Measurements from ENCODE around the gene GPR161.

GPR161 gene

DNA sequence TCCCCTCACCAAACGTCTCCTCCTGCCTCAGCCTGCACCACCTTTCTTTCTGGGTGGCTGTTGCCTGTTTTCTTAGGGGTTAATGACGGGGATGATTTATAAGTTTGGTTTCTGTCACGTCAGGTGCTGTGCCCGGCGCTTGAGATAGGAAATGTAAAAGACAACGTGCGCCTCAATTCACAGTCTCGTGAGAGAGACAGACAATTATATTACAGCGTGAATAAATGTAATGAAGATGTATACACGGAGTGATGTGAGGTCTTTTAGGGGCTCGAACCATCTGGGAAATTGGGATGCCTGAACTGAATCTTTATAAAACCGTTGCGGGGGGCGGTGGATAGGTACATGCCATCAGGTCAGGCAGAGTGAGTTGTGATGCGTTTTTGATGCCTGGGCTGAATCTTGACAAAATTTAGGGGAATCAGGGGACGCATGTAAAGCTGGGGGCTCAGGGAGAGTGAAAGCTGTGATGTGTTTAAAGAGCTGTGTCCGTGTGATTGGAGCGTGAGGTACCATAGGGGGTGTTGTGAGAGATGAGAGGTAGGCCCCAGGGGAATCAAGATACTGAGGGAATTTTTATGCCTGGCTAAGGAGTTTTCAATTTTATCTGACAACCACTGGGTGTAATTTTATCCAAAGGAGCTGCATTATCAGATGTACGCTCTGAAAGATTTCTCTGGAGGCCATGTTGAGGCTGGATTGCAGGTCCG lies 42.9 kb upstream of the GPR161 start:
- peak overlapping the region; percentile 78 for H3K27ac ChIP-seq (ENCODE audit: low read depth, low read length, poor library complexity, severe bottlenecking)
- H3K9me2 ChIP-seq (ENCODE audit: low read depth, low read length), result no peaks in the 10 kb centered on the region
- peaks cover 8% of the 10 kb centered on the region for H3K36me3 ChIP-seq (ENCODE audit: insufficient read depth, low read length)
- no peaks in the 10 kb centered on the region for H3F3A ChIP-seq (ENCODE audit: insufficient read depth, low read length)
- H3K4me2 ChIP-seq (ENCODE audit: low read length), result peak overlapping the region; percentile 95
- no peaks in the 10 kb centered on the region for H3K27me3 ChIP-seq (ENCODE audit: insufficient read depth, low read length)
- no peaks in the 10 kb centered on the region for H4K20me1 ChIP-seq (ENCODE audit: insufficient read depth, low read length)
- H3K4me3 ChIP-seq (ENCODE audit: low read depth, low read length, poor library complexity, severe bottlenecking), result peak overlapping the region; percentile 72
- H3K9me3 ChIP-seq (ENCODE audit: low read length), result no peaks in the 10 kb centered on the region
- H3K79me2 ChIP-seq (ENCODE audit: insufficient read depth, low read length), result peaks cover 45% of the 10 kb centered on the region
- no peak for TF ChIP-seq EZH2 (IDR thresholded peaks at IDR 0.05; ENCODE audit: borderline replicate concordance, low read length)
- TF ChIP-seq, protein P1, sequence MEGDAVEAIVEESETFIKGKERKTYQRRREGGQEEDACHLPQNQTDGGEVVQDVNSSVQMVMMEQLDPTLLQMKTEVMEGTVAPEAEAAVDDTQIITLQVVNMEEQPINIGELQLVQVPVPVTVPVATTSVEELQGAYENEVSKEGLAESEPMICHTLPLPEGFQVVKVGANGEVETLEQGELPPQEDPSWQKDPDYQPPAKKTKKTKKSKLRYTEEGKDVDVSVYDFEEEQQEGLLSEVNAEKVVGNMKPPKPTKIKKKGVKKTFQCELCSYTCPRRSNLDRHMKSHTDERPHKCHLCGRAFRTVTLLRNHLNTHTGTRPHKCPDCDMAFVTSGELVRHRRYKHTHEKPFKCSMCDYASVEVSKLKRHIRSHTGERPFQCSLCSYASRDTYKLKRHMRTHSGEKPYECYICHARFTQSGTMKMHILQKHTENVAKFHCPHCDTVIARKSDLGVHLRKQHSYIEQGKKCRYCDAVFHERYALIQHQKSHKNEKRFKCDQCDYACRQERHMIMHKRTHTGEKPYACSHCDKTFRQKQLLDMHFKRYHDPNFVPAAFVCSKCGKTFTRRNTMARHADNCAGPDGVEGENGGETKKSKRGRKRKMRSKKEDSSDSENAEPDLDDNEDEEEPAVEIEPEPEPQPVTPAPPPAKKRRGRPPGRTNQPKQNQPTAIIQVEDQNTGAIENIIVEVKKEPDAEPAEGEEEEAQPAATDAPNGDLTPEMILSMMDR (IDR thresholded peaks at IDR 0.05; ENCODE audit: low read length), result no peak
- H3K9ac ChIP-seq (ENCODE audit: low read length), result peak overlapping the region; percentile 90
- peaks cover 14% of the 10 kb centered on the region for H3K4me1 ChIP-seq (ENCODE audit: insufficient read depth, low read length, severe bottlenecking)
- no peak overlapping the region; the same call in none of the 2 replicates for H2AFZ ChIP-seq (ENCODE audit: low read length)

DNA sequence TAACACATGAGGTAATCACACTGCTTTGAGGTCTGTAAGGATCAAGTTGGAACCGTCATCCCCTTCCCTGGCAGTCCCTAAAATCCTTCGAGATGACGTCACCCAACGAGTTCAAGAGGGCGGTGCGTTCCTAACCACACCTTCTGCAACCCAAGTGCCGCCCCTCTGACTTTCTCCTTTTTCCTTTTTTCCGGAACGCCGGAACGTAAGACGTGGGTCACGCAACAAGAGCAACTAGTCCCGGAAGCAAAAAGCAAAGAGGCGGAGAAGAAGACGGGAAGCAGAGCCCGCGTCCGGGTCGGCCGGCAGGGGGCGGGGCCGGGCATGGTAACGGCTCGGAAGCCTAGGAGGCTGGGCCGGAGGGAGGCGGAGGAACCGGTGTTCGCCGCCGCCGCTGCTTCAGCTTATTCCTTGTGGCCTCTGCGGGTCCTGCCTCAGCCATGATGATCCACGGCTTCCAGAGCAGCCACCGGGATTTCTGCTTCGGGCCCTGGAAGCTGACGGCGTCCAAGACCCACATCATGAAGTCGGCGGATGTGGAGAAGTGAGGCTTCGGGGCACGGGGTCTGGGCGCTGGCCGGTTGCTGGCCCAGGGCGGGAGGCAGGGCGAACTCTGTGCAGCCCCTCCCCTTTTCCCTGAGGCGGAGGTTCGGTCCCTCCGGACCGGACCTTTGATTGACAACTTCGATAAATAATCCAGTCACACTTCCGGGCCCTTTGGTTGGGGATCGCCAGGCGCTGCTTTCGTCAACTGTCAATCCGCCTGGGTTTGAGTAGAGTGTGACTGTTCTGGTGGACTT lies 42.1 kb upstream of the GPR161 start, which contains the start of gene TIPRL:
TSS of gene TIPRL (plus strand) at position 325 of the 800 bp plus-strand sequence. CDS start at position 441, 116 bp downstream.
- Histone ChIP-seq H3K36me3 (ENCODE audit: insufficient read depth, low read length) (peaks cover 3% of the 10 kb centered on the region; the same call in 1 of the 2 replicates), H3K79me2 (ENCODE audit: insufficient read depth, low read length) (peaks cover 39% of the 10 kb centered on the region), H3K9me3 (ENCODE audit: low read length) (no peaks in the 10 kb centered on the region), H4K20me1 (ENCODE audit: insufficient read depth, low read length) (no peaks in the 10 kb centered on the region), H3F3A (ENCODE audit: insufficient read depth, low read length) (no peaks in the 10 kb centered on the region), H3K4me2 (ENCODE audit: low read length) (peak within 1 kb of the TSS; percentile 95), H3K9me2 (ENCODE audit: low read depth, low read length) (no peaks in the 10 kb centered on the region), H3K9ac (ENCODE audit: low read length) (peak within 1 kb of the TSS; percentile 90), H3K4me3 (ENCODE audit: low read depth, low read length, poor library complexity, severe bottlenecking) (peak within 1 kb of the TSS; percentile 72), H3K4me1 (ENCODE audit: insufficient read depth, low read length, severe bottlenecking) (peaks cover 14% of the 10 kb centered on the region), H2AFZ (ENCODE audit: low read length) (peak within 1 kb of the TSS; percentile 87), H3K27me3 (ENCODE audit: insufficient read depth, low read length) (no peaks in the 10 kb centered on the region), H3K27ac (ENCODE audit: low read depth, low read length, poor library complexity, severe bottlenecking) (peak within 1 kb of the TSS; percentile 78)
- no peak for TF ChIP-seq EZH2 (IDR thresholded peaks at IDR 0.05; ENCODE audit: borderline replicate concordance, low read length)
- TF ChIP-seq, protein P1 (IDR thresholded peaks at IDR 0.05; ENCODE audit: low read length), result no peak; the same call in 1 of the 2 replicates

DNA sequence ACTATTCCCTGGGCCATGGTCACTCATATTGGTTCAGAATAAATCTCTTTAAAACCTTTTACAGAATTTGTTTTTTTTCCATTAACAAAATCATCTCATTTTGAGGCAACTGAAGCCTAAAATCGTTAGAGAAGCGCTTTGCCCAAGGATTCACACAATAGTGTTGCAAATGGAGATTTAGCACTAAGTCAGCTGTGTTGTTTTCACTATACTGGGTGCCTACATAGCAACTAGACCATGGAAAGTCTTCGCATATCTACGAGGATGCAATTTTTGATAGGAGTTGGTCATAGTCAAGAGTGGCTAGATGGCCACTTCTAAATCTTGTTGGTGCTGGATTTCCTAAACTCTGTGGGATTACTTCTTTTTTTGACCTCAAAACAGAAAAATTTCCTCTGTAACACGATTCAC lies 41.5 kb upstream of the GPR161 start:
- Histone ChIP-seq H3K4me1 (ENCODE audit: insufficient read depth, low read length, severe bottlenecking) (peaks cover 14% of the 10 kb centered on the region), H3K27ac (ENCODE audit: low read depth, low read length, poor library complexity, severe bottlenecking) (peak overlapping the region; percentile 78), H2AFZ (ENCODE audit: low read length) (peak overlapping the region; percentile 87; the same call in 1 of the 2 replicates), H3K9me3 (ENCODE audit: low read length) (no peaks in the 10 kb centered on the region), H3K4me3 (ENCODE audit: low read depth, low read length, poor library complexity, severe bottlenecking) (peak overlapping the region; percentile 72), H3K27me3 (ENCODE audit: insufficient read depth, low read length) (no peaks in the 10 kb centered on the region), H3K79me2 (ENCODE audit: insufficient read depth, low read length) (peaks cover 33% of the 10 kb centered on the region), H4K20me1 (ENCODE audit: insufficient read depth, low read length) (no peaks in the 10 kb centered on the region), H3K4me2 (ENCODE audit: low read length) (peak overlapping the region; percentile 95), H3F3A (ENCODE audit: insufficient read depth, low read length) (no peaks in the 10 kb centered on the region), H3K9me2 (ENCODE audit: low read depth, low read length) (no peaks in the 10 kb centered on the region), H3K9ac (ENCODE audit: low read length) (peak overlapping the region; percentile 90), H3K36me3 (ENCODE audit: insufficient read depth, low read length) (no peaks in the 10 kb centered on the region)
- TF ChIP-seq, protein P1 (IDR thresholded peaks at IDR 0.05; ENCODE audit: low read length), result no peak
- no peak for TF ChIP-seq EZH2 (IDR thresholded peaks at IDR 0.05; ENCODE audit: borderline replicate concordance, low read length)
